GM18907 (cell line): ENCODE results near the gene ZNF532.

Source experiments
- ATAC-seq: cut with Tn5 transposase; IDR thresholded peaks from one replicate; pipeline ENCODE4 v1.9.1; 2021; ENCODE audit warnings: mild to moderate bottlenecking, moderate library complexity; ENCODE audit not compliant: unreplicated experiment

The ZNF532 gene

GRCh38 chr18:58970943-58971790, 106.5 kb downstream of the ZNF532 start:
- ATAC-seq, result peak; percentile 91

- ATAC-seq, result no peak
Measured at GRCh38 chr18:58975296-58975695, 110.6 kb downstream of the ZNF532 start.

- no peak for ATAC-seq
Measured at GRCh38 chr18:58975781-58976180, 111.1 kb downstream of the ZNF532 start.

- ATAC-seq, result no peak
Measured at GRCh38 chr18:58977223-58977622, 112.5 kb downstream of the ZNF532 start.

- ATAC-seq, result no peak
Measured at GRCh38 chr18:58977801-58978200, 113.1 kb downstream of the ZNF532 start.

GRCh38 chr18:58978916-58979315, 114.2 kb downstream of the ZNF532 start:
- no peak for ATAC-seq

GRCh38 chr18:58979615-58980014, 114.9 kb downstream of the ZNF532 start:
- ATAC-seq, result no peak

- ATAC-seq, result no peak
Measured at GRCh38 chr18:58980991-58981390, 116.3 kb downstream of the ZNF532 start.

- ATAC-seq, result no peak
Measured at GRCh38 chr18:58983260-58984155, 118.8 kb downstream of the ZNF532 start.

GRCh38 chr18:58988600-58988999, 123.9 kb downstream of the ZNF532 start:
- ATAC-seq, result no peak

GRCh38 chr18:58989184-58989759, 124.6 kb downstream of the ZNF532 start:
- ATAC-seq, result no peak

GRCh38 chr18:58990720-58991119, 126.0 kb downstream of the ZNF532 start:
- no peak for ATAC-seq

GRCh38 chr18:58991167-58991798, 126.6 kb downstream of the ZNF532 start:
- ATAC-seq, result peak; percentile 83

GRCh38 chr18:58992301-58993231, 127.9 kb downstream of the ZNF532 start:
- no peak for ATAC-seq

GRCh38 chr18:58993260-58993659, 128.6 kb downstream of the ZNF532 start:
- ATAC-seq, result no peak

- no peak for ATAC-seq
Measured at GRCh38 chr18:58995663-58996062, 131.0 kb downstream of the ZNF532 start.

- ATAC-seq, result no peak
Measured at GRCh38 chr18:58996131-58996641, 131.5 kb downstream of the ZNF532 start.

GRCh38 chr18:58996696-58997095, 132.0 kb downstream of the ZNF532 start:
- no peak for ATAC-seq

- no peak for ATAC-seq
Measured at GRCh38 chr18:58997811-58998337, 133.2 kb downstream of the ZNF532 start.
